Natural killer cell treated with Interleukin-12 subunit alpha and Interleukin-12 subunit beta and Interleukin-15 and Interleukin-18, amount 100 ng/mL, for 72 hours (primary cell): ENCODE results near the gene NAA16. TPM values are rescaled to one million over a fixed set of nuclear protein-coding genes. Genes with fewer than 3 reads are reported as not detected.
A peak's percentile ranks its signal among the peaks of the same experiment; 100 is the strongest.

Experiments used
- ATAC-seq, 2 donors: fragments of 150-1000 bp; cut with Tn5 transposase in 1 of 2; sonication (Bioruptor Pico), chemical (Tn5 transposase) in 1 of 2; 2 replicates each; pipeline ENCODE4 v1.10.0; 2021
- DNase-seq: peaks from one replicate; pipeline ENCODE4 v3.0.0; 2022; ENCODE audit warnings: low spot score
- H3K27ac Mint-ChIP-seq, 2 donors: 1 replicate in 1 of 2; 2 replicates in 1 of 2; pipeline ENCODE4 v1.8.0; 2022; ENCODE audit warnings: mixed read lengths in 2 of 2, mild to moderate bottlenecking in 1 of 2, moderate library complexity in 1 of 2
- H3K27me3 Mint-ChIP-seq, 2 donors: 1 replicate in 1 of 2; 2 replicates in 1 of 2; pipeline ENCODE4 v1.8.0; 2022; ENCODE audit warnings: mixed read lengths in 2 of 2
- H3K36me3 Mint-ChIP-seq: one replicate; pipeline ENCODE4 v1.8.0; 2022; ENCODE audit warnings: mixed read lengths
- H3K4me1 Mint-ChIP-seq, 2 donors: 1 replicate in 1 of 2; 2 replicates in 1 of 2; pipeline ENCODE4 v1.8.0; 2022; ENCODE audit warnings: low read depth in 2 of 2, mixed read lengths in 2 of 2, mild to moderate bottlenecking in 1 of 2
- H3K4me3 Mint-ChIP-seq: one replicate; pipeline ENCODE4 v1.8.0; 2022; ENCODE audit warnings: mixed read lengths
- H3K9me3 Mint-ChIP-seq: 2 replicates; pipeline ENCODE4 v1.8.0; 2022; ENCODE audit warnings: mixed read lengths
- total RNA-seq, 2 donors: library from RNA; stranded (reverse); gene quantifications; one replicate each; pipeline ENCODE4 v1.2.3, GENCODE V29; 2022

The NAA16 gene
- total RNA-seq, 2 donors from 2014 or later = 16.4 to 38.9 TPM

GRCh38 chr13:41388143-41388881 lies 77.2 kb downstream of the NAA16 start:
- Mint-ChIP-seq H3K27me3 (peaks cover 0 to 3% of the 10 kb centered on the region in 2 donors), H3K36me3 (no peaks in the 10 kb centered on the region), H3K9me3 (no peaks in the 10 kb centered on the region), H3K4me1 (no peaks in the 10 kb centered on the region), H3K27ac (no peak overlapping the region), H3K4me3 (no peak overlapping the region)
- ATAC-seq = no peak
- no peak for DNase-seq

- Mint-ChIP-seq H3K36me3 (no peaks in the 10 kb centered on the region), H3K4me3 (no peak overlapping the region), H3K4me1 (no peaks in the 10 kb centered on the region), H3K9me3 (no peaks in the 10 kb centered on the region), H3K27ac (no peak overlapping the region), H3K27me3 (peaks cover 3 to 7% of the 10 kb centered on the region in 2 donors)
- ATAC-seq (no peak), DNase-seq (no peak)
Observed at GRCh38 chr13:41389580-41389979, 78.5 kb downstream of the NAA16 start.

DNA sequence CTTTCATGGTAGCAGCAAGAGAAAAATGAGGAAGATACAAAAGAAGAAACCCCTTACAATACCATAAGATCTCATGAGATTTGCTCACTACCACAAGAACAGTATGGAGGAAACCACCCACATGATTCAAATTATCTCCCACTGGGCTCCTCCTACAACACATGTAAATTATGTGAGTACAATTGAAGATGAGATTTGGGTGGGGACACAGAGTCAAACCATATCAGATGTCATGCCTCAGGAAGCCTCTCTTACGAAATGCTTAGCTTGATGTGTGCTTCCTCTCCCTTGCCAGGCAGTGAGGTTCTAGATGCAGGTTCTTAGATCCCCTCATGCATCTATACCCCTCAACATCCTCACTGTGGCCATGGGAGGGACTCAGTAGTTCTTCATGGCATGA lies 83.1 kb downstream of the NAA16 start:
- Mint-ChIP-seq H3K27ac (no peak overlapping the region), H3K27me3 (peaks cover 3 to 7% of the 10 kb centered on the region in 2 donors), H3K36me3 (no peaks in the 10 kb centered on the region), H3K4me1 (no peaks in the 10 kb centered on the region), H3K9me3 (no peaks in the 10 kb centered on the region), H3K4me3 (no peak overlapping the region)
- ATAC-seq (peak in 1 of 2 donors; percentile 50), DNase-seq (no peak)

GRCh38 chr13:41398494-41399170 lies 87.6 kb downstream of the NAA16 start:
- H3K27me3 Mint-ChIP-seq = peaks cover 2 to 4% of the 10 kb centered on the region in 2 donors
- peak in 1 of 2 donors; percentile 59 for ATAC-seq
- H3K27ac Mint-ChIP-seq = no peak overlapping the region
- no peak for DNase-seq
- no peak overlapping the region for H3K4me3 Mint-ChIP-seq
- H3K36me3 Mint-ChIP-seq = no peaks in the 10 kb centered on the region
- no peaks in the 10 kb centered on the region for H3K9me3 Mint-ChIP-seq
- no peaks in the 10 kb centered on the region for H3K4me1 Mint-ChIP-seq

- Mint-ChIP-seq H3K9me3 (no peaks in the 10 kb centered on the region), H3K27me3 (no peaks in the 10 kb centered on the region), H3K27ac (no peak overlapping the region), H3K4me3 (no peak overlapping the region), H3K36me3 (no peaks in the 10 kb centered on the region), H3K4me1 (no peaks in the 10 kb centered on the region)
- ATAC-seq = no peak
- DNase-seq = no peak
Observed at GRCh38 chr13:41401366-41401765, 90.3 kb downstream of the NAA16 start.

- Mint-ChIP-seq H3K27me3 (no peaks in the 10 kb centered on the region), H3K36me3 (no peaks in the 10 kb centered on the region)
- DNase-seq = no peak
Observed at GRCh38 chr13:41402691-41403511, 91.8 kb downstream of the NAA16 start.

GRCh38 chr13:41403983-41404382 lies 92.9 kb downstream of the NAA16 start:
- no peaks in the 10 kb centered on the region for H3K4me1 Mint-ChIP-seq
- H3K36me3 Mint-ChIP-seq = no peaks in the 10 kb centered on the region
- no peaks in the 10 kb centered on the region for H3K9me3 Mint-ChIP-seq
- no peak for ATAC-seq
- no peak overlapping the region for H3K27ac Mint-ChIP-seq
- H3K27me3 Mint-ChIP-seq = peaks cover 0 to 2% of the 10 kb centered on the region in 2 donors
- DNase-seq = no peak
- no peak overlapping the region for H3K4me3 Mint-ChIP-seq

More at GRCh38 chr13:41402691-41403511, 91.8 kb downstream of the NAA16 start:
- H3K27ac Mint-ChIP-seq = no peak overlapping the region
- ATAC-seq = peak; percentile 52 to 63
- no peaks in the 10 kb centered on the region for H3K9me3 Mint-ChIP-seq
- H3K4me1 Mint-ChIP-seq = no peaks in the 10 kb centered on the region
- no peak overlapping the region for H3K4me3 Mint-ChIP-seq

DNA sequence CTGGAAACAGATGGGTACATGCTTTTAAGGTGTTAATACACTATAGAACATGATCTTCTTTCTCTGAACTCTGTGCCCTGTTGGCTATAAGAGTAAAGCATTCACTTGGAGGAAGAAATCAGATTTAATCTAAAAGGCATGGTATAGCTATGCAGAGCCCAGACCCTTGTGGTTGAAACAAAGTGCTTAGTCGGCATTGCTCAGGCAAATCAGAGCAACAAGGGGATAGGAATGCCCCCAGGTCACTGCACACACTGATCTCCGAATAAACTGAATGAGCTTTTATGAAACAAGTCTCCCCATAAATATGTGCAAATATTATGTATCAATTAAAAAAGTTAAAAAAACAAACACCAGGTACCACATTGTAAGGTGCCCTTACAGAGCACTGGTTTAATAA lies 94.3 kb downstream of the NAA16 start:
- Mint-ChIP-seq H3K36me3 (no peaks in the 10 kb centered on the region), H3K9me3 (no peaks in the 10 kb centered on the region), H3K4me3 (no peak overlapping the region), H3K27ac (no peak overlapping the region), H3K27me3 (peaks cover 0 to 7% of the 10 kb centered on the region in 2 donors), H3K4me1 (no peaks in the 10 kb centered on the region)
- no peak for ATAC-seq
- no peak for DNase-seq

GRCh38 chr13:41407380-41407779 lies 96.3 kb downstream of the NAA16 start:
- no peaks in the 10 kb centered on the region for H3K4me1 Mint-ChIP-seq
- no peak for DNase-seq
- no peak for ATAC-seq
- H3K9me3 Mint-ChIP-seq = no peaks in the 10 kb centered on the region
- H3K27ac Mint-ChIP-seq = no peak overlapping the region
- no peaks in the 10 kb centered on the region for H3K36me3 Mint-ChIP-seq
- peaks cover 0 to 7% of the 10 kb centered on the region in 2 donors for H3K27me3 Mint-ChIP-seq
- H3K4me3 Mint-ChIP-seq = no peak overlapping the region

DNA sequence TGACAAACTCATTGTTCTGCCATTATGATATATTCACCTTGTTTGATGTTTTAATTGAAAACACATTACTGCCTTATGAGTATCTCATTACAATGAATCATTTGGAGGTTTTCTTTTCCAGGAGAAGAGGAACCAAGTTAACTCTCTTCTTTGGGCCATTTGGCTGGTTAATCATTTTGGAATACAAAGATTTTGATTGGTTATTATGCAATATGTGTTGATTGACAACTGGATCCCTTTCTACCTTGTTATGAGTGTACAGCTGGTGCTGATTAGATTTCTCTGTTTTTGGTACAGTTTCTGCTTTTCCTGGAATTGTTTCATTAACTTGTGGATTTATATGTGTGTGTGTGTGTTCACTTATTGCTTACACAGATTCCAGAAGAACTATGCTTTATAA lies 97.1 kb downstream of the NAA16 start:
- no peak for DNase-seq
- peaks cover 0 to 7% of the 10 kb centered on the region in 2 donors for H3K27me3 Mint-ChIP-seq
- no peaks in the 10 kb centered on the region for H3K36me3 Mint-ChIP-seq
- H3K4me1 Mint-ChIP-seq = no peaks in the 10 kb centered on the region
- no peak overlapping the region for H3K27ac Mint-ChIP-seq
- H3K4me3 Mint-ChIP-seq = no peak overlapping the region
- no peaks in the 10 kb centered on the region for H3K9me3 Mint-ChIP-seq
- ATAC-seq = no peak

- no peaks in the 10 kb centered on the region for H3K4me1 Mint-ChIP-seq
- peaks cover 0 to 7% of the 10 kb centered on the region in 2 donors for H3K27me3 Mint-ChIP-seq
- DNase-seq (no peak), ATAC-seq (no peak)
- H3K4me3 Mint-ChIP-seq = no peak overlapping the region
- no peaks in the 10 kb centered on the region for H3K9me3 Mint-ChIP-seq
- no peaks in the 10 kb centered on the region for H3K36me3 Mint-ChIP-seq
- no peak overlapping the region for H3K27ac Mint-ChIP-seq
Observed at GRCh38 chr13:41408746-41409145, 97.7 kb downstream of the NAA16 start.

- DNase-seq (no peak), ATAC-seq (no peak)
- peaks cover 0 to 7% of the 10 kb centered on the region in 2 donors for H3K27me3 Mint-ChIP-seq
- no peaks in the 10 kb centered on the region for H3K9me3 Mint-ChIP-seq
- no peaks in the 10 kb centered on the region for H3K36me3 Mint-ChIP-seq
- no peak overlapping the region for H3K27ac Mint-ChIP-seq
- H3K4me1 Mint-ChIP-seq = no peaks in the 10 kb centered on the region
- no peak overlapping the region for H3K4me3 Mint-ChIP-seq
Observed at GRCh38 chr13:41409611-41410010, 98.5 kb downstream of the NAA16 start.

DNA sequence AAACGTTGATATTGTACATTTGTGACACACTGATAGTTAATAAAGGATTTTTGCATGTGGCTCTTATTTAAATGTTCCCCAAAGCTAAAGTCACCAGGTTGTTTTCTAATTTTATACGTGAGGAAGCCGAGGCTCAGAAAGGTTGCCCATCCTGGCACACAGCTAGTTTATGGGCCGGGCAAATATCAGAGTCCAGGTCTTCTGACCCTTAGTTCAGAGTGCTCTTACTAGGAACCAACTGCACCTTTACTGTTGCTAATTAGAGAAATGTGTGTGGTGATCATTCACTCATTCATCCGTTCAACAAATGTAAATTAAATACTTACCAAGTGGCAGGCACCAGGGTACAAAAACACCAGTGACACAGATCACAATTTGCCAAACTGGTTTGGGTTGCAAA lies 100.0 kb downstream of the NAA16 start:
- Mint-ChIP-seq H3K27me3 (peaks cover 0 to 7% of the 10 kb centered on the region in 2 donors), H3K4me3 (no peak overlapping the region), H3K4me1 (no peaks in the 10 kb centered on the region), H3K36me3 (no peaks in the 10 kb centered on the region), H3K27ac (no peak overlapping the region), H3K9me3 (no peaks in the 10 kb centered on the region)
- ATAC-seq (no peak), DNase-seq (no peak)

- ATAC-seq (no peak), DNase-seq (no peak)
- Mint-ChIP-seq H3K27ac (no peak overlapping the region), H3K4me3 (no peak overlapping the region), H3K27me3 (peaks cover 0 to 7% of the 10 kb centered on the region in 2 donors), H3K4me1 (no peaks in the 10 kb centered on the region), H3K9me3 (no peaks in the 10 kb centered on the region), H3K36me3 (no peaks in the 10 kb centered on the region)
Observed at GRCh38 chr13:41411522-41411921, 100.5 kb downstream of the NAA16 start.
